GM18907 (cell line): Measurements from ENCODE around the gene TBCB.
"Not testable (repeated sequence)": the region's sequence is repeated elsewhere in the genome, so short reads cannot be mapped to it uniquely, and the experiment has no call there.

Experiments used
- ATAC-seq: cut with Tn5 transposase; IDR thresholded peaks from one replicate; pipeline ENCODE4 v1.9.1; 2021; ENCODE audit warnings: mild to moderate bottlenecking, moderate library complexity; ENCODE audit not compliant: unreplicated experiment

The TBCB gene

DNA sequence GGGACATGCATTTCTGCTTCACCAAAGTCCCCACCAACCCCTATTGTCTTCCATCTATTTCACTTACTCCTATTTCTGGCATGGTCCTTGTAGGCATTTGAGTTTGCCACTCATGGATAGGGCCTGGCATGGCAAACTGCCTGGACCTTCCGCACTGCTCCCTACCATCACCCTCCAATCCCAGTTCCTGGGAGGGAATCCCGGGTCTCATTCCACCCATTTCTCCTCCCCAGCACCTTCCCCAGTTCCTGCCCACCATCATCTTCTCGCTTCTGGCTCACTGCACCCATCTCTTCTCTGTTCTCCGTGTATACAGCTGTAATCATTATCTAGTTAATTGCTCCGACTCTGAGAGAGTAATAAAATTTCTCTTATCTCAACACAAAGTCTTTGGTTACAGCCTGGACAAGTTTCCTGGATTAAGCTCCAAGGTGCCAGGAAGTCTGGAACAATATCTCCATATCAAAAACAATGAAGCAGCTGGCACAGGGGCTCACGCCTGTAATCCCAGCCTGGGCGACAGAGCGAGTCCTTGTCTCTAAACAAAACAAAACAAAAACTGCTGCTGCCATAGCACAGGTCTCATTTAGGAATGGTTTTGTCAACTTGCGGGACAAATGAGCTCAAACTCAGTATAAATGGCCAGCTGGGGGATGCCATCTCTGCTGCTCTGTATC lies 54.0 kb downstream of the TBCB start:
- no peak for ATAC-seq

DNA sequence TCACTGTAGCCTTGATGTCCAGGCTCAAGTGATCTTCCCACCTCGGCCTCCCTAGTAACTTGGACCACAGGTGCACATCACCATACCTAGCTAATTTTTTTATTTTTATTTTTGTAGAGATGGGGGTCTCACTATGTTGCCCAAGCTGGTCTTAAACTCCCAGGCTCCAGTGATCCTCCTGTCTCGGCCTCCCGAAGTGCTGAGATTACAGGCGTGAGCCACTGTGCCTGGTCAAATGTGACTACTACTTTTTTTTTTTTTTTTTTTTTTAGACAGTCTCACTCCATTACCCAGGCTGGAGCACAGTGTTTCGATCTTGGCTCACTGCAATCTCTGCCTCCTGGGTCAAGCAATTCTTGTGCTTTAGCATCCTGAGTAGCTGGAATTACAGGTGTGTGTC lies 57.6 kb downstream of the TBCB start:
- ATAC-seq, result no peak

DNA sequence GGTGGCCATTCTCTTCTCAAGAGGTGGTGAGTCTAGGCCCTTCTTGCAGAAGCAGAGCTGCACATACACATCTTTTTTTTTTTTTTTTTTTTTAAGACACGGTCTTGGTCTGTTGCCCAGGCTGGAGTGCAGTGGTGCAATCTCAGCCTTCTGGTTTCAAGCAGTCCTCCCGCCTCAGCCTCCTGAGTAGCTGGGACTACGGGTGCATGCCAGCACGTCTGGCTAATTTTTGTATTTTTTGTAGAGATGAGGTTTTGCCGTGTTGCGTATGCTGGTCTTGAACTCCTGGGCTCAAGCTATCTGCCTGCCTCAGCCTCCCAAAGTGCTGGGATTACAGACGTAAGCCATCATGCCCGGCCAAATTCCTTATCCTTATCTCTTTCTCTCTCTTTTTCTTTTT lies 58.6 kb downstream of the TBCB start:
- ATAC-seq, result not testable (repeated sequence)
